Naive B cell (primary cell): Measurements from ENCODE around the gene PTPRD. TPM values are rescaled to one million over a fixed set of nuclear protein-coding genes. Genes with fewer than 3 reads are reported as not detected.
"Not testable (repeated sequence)": the region's sequence is repeated elsewhere in the genome, so short reads cannot be mapped to it uniquely, and the experiment has no call there.

Experiments used
- ATAC-seq, 2 donors: fragments of 150-1000 bp; cut with Tn5 transposase; 2 replicates each; pipeline ENCODE4 v1.10.0; 2021; ENCODE audit warnings: low read depth in 2 of 2, mild to moderate bottlenecking in 2 of 2, moderate library complexity in 2 of 2
- DNase-seq: peaks from one replicate; pipeline ENCODE4 v3.0.0; 2022
- H3K27ac Mint-ChIP-seq, 6 donors: one replicate each; pipeline ENCODE4 v1.8.0; 2020 to 2022; ENCODE audit warnings: mild to moderate bottlenecking in 6 of 6, mixed read lengths in 6 of 6, moderate library complexity in 5 of 6, inconsistent platforms in 2 of 6
- H3K27me3 Mint-ChIP-seq, 3 donors: one replicate each; pipeline ENCODE4 v1.8.0; 2021 to 2022; ENCODE audit warnings: mixed read lengths in 3 of 3, mild to moderate bottlenecking in 1 of 3
- H3K36me3 Mint-ChIP-seq, 2 donors: one replicate each; pipeline ENCODE4 v1.8.0; 2020 to 2022; ENCODE audit warnings: mixed read lengths in 2 of 2, inconsistent platforms in 1 of 2, mild to moderate bottlenecking in 1 of 2
- H3K4me1 Mint-ChIP-seq, 3 donors: one replicate each; pipeline ENCODE4 v1.8.0; 2020 to 2022; ENCODE audit warnings: mixed read lengths in 3 of 3, inconsistent platforms in 1 of 3, mild to moderate bottlenecking in 1 of 3, moderate library complexity in 1 of 3
- H3K4me3 Mint-ChIP-seq, 8 donors: one replicate each; pipeline ENCODE4 v1.8.0; 2020 to 2022; ENCODE audit warnings: mild to moderate bottlenecking in 8 of 8, mixed read lengths in 8 of 8, moderate library complexity in 8 of 8, inconsistent platforms in 2 of 8
- H3K9me3 Mint-ChIP-seq, 7 donors: one replicate each; pipeline ENCODE4 v1.8.0; 2020 to 2022; ENCODE audit warnings: mixed read lengths in 7 of 7, mild to moderate bottlenecking in 5 of 7, inconsistent platforms in 2 of 7, moderate library complexity in 1 of 7
- polyA plus RNA-seq, 6 donors: library from polyadenylated mRNA; unstranded; fragments of 300-500 nt; fragmentation: Illumina TruSeq; gene quantifications; one replicate each; pipeline ENCODE4 v1.2.3, GENCODE V29; 2021; ENCODE audit warnings: low read depth in 6 of 6

Gene PTPRD
- polyA plus RNA-seq, 6 donors from 2014 or later, result not detected

DNA sequence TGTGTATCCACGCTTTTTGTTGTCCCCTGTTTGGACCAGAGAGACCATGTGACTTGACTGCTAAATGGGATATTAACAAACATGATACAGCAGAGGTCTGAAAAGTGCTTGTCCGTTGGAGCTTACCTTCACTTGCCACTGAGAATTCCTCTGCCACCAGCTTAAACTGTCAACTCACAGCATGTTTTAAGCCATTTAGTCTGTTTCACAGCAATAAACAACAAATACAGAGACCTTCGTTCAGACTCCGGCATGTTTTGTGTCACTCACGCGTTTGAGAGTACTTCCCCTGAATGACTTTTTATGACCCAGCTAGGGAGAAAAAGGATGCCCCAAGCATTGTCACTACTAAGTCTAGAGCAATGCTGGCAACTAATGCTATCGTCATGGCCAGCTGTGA, 173.8 kb downstream of the PTPRD start:
- ATAC-seq (no peak), DNase-seq (no peak)
- Mint-ChIP-seq H3K27ac (no peak overlapping the region), H3K4me1 (no peaks in the 10 kb centered on the region), H3K9me3 (no peaks in the 10 kb centered on the region), H3K36me3 (no peaks in the 10 kb centered on the region), H3K27me3 (no peaks in the 10 kb centered on the region), H3K4me3 (no peak overlapping the region)

GRCh38 chr9:10436756-10437155, 176.0 kb downstream of the PTPRD start:
- no peaks in the 10 kb centered on the region for H3K36me3 Mint-ChIP-seq
- H3K4me1 Mint-ChIP-seq, result no peaks in the 10 kb centered on the region
- H3K4me3 Mint-ChIP-seq, result no peak overlapping the region
- ATAC-seq (no peak), DNase-seq (no peak)
- H3K27ac Mint-ChIP-seq, result no peak overlapping the region
- no peaks in the 10 kb centered on the region for H3K27me3 Mint-ChIP-seq
- peaks cover 0 to 7% (median 3%) of the 10 kb centered on the region in 7 donors for H3K9me3 Mint-ChIP-seq

DNA sequence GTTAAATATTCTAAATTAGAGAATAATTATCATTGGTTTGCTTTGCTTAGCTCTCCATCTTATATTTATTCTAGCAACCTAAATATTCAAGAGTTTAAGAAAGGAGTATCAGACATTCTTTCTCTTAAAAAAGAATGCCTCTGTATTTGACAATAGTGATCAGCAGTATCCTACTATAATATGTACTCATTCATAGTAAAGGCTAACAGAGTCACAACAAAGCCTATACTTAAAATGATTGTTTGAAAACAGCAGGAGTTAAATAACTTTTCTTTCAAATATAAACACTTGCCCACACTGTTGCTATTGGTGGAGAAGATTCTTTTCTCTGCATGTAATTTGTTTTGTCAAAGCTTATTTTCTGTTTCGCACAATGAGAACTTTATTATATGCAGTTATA, 178.4 kb downstream of the PTPRD start:
- Mint-ChIP-seq H3K4me1 (no peaks in the 10 kb centered on the region), H3K27me3 (no peaks in the 10 kb centered on the region), H3K36me3 (no peaks in the 10 kb centered on the region), H3K4me3 (no peak overlapping the region), H3K27ac (no peak overlapping the region), H3K9me3 (peaks cover 0 to 7% (median 3%) of the 10 kb centered on the region in 7 donors)
- DNase-seq, result no peak
- no peak for ATAC-seq

DNA sequence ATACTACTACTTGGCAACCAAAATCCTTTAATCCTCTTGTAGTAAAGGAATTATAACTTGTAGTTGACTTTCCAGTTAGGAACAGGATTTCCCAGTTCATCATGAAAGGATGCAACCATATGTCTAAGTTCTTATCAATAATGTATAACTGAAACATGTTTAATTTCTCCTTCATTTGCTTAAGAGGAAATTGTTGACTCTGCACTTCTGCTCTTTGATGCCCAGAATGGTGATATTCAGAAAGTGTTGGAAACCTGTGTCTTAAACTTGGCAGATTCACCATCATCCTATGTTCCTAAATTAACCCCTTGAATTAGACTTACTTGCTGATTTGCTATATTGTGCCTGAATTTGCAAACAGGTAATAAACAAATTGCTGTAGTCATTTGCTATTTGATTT, 201.5 kb downstream of the PTPRD start:
- H3K4me3 Mint-ChIP-seq, result no peak overlapping the region

DNA sequence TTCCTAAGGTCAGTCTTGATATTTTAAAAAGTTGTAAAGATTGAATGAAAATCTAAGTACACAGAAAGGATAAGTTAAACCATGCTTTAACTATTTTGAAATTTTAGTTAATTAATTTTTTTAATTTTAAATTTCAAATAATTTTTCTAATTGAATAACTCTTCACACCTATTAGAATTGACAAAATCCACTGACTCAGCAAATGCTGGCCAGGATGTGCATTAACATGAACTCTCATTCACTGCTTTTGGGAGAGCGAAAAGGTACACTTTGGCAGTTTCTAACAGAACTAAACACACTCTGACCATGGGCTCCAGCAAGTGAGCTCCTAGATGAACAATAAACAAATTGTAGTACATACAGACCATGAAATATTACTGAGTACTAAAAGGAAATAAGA, 209.5 kb downstream of the PTPRD start:
- no peak overlapping the region for H3K27ac Mint-ChIP-seq
- no peaks in the 10 kb centered on the region for H3K9me3 Mint-ChIP-seq
- DNase-seq (no peak), ATAC-seq (no peak)
- no peaks in the 10 kb centered on the region for H3K4me1 Mint-ChIP-seq
- no peak overlapping the region for H3K4me3 Mint-ChIP-seq
- no peaks in the 10 kb centered on the region for H3K27me3 Mint-ChIP-seq
- no peaks in the 10 kb centered on the region for H3K36me3 Mint-ChIP-seq

More for the DNA sequence above, 201.5 kb downstream of the PTPRD start:
- no peaks in the 10 kb centered on the region for H3K27me3 Mint-ChIP-seq
- no peaks in the 10 kb centered on the region for H3K36me3 Mint-ChIP-seq
- ATAC-seq, result no peak
- H3K9me3 Mint-ChIP-seq, result peaks cover 0 to 9% (median 0%) of the 10 kb centered on the region in 7 donors
- no peak overlapping the region for H3K27ac Mint-ChIP-seq
- H3K4me1 Mint-ChIP-seq, result no peaks in the 10 kb centered on the region
- DNase-seq, result no peak

- DNase-seq (no peak), ATAC-seq (no peak)
- Mint-ChIP-seq H3K4me1 (no peaks in the 10 kb centered on the region), H3K36me3 (no peaks in the 10 kb centered on the region), H3K27me3 (no peaks in the 10 kb centered on the region), H3K27ac (no peak overlapping the region), H3K4me3 (no peak overlapping the region), H3K9me3 (no peaks in the 10 kb centered on the region)
Observed at GRCh38 chr9:10396615-10397014, 216.2 kb downstream of the PTPRD start.

GRCh38 chr9:10387282-10387681, 225.5 kb downstream of the PTPRD start:
- H3K9me3 Mint-ChIP-seq, result no peaks in the 10 kb centered on the region
- no peak overlapping the region for H3K4me3 Mint-ChIP-seq
- no peak for DNase-seq
- H3K4me1 Mint-ChIP-seq, result no peaks in the 10 kb centered on the region
- no peak for ATAC-seq
- H3K36me3 Mint-ChIP-seq, result no peaks in the 10 kb centered on the region
- no peaks in the 10 kb centered on the region for H3K27me3 Mint-ChIP-seq
- no peak overlapping the region for H3K27ac Mint-ChIP-seq

GRCh38 chr9:10371824-10372223, 241.0 kb downstream of the PTPRD start:
- no peak overlapping the region for H3K4me3 Mint-ChIP-seq
- no peaks in the 10 kb centered on the region for H3K9me3 Mint-ChIP-seq

GRCh38 chr9:10366171-10366779, 246.5 kb downstream of the PTPRD start:
- no peak for DNase-seq
- H3K27ac Mint-ChIP-seq, result no peak overlapping the region
- H3K27me3 Mint-ChIP-seq, result no peaks in the 10 kb centered on the region
- no peaks in the 10 kb centered on the region for H3K4me1 Mint-ChIP-seq
- H3K9me3 Mint-ChIP-seq, result no peaks in the 10 kb centered on the region
- H3K36me3 Mint-ChIP-seq, result no peaks in the 10 kb centered on the region
- no peak for ATAC-seq
- H3K4me3 Mint-ChIP-seq, result no peak overlapping the region

More at GRCh38 chr9:10371824-10372223, 241.0 kb downstream of the PTPRD start:
- ATAC-seq (no peak), DNase-seq (no peak)
- H3K4me1 Mint-ChIP-seq, result no peaks in the 10 kb centered on the region
- H3K27ac Mint-ChIP-seq, result peak overlapping the region in 1 of 6 donors; percentile 22
- no peaks in the 10 kb centered on the region for H3K27me3 Mint-ChIP-seq
- H3K36me3 Mint-ChIP-seq, result no peaks in the 10 kb centered on the region

DNA sequence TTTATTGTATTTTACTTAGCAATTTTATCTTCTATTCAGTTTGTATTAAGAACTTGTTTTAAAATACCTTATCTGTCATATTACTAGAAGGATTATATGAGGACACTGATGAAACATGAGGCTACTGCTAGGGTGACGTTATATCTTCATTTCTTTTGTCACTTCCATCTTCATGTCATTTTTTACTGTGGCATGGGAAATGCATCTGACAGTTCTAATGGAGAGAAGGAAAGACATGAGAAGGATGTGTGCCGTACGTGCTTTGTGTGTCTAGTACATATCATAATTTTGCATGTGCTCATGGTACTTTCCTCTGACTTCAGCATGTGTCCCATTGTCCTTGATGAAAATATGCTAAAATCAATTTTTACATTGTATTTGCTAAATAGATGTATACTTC, 258.2 kb downstream of the PTPRD start:
- H3K4me1 Mint-ChIP-seq, result no peaks in the 10 kb centered on the region
- H3K36me3 Mint-ChIP-seq, result no peaks in the 10 kb centered on the region
- DNase-seq (no peak), ATAC-seq (no peak)
- H3K27ac Mint-ChIP-seq, result no peak overlapping the region
- H3K9me3 Mint-ChIP-seq, result no peaks in the 10 kb centered on the region
- no peak overlapping the region for H3K4me3 Mint-ChIP-seq
- no peaks in the 10 kb centered on the region for H3K27me3 Mint-ChIP-seq

DNA sequence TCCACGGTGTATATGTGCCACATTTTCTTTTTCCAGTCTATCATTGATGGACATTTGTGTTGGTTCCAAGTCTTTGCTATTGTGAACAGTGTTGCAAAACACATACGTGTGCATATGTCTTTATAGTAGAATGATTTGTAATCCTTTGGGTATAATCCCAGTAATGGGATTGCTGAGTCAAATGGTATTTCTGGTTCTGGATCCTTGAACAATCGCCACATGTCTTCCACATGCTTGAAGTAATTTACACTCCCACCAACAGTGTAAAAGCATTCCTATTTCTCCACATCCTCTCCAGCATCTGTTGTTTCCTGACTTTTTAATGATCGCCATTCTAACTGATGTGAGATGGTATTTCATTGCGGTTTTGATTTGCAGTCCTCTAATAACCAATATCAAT, 267.2 kb downstream of the PTPRD start:
- H3K27me3 Mint-ChIP-seq, H3K4me3 Mint-ChIP-seq, H3K36me3 Mint-ChIP-seq, H3K27ac Mint-ChIP-seq, DNase-seq, H3K4me1 Mint-ChIP-seq, ATAC-seq, H3K9me3 Mint-ChIP-seq: not testable (repeated sequence)

GRCh38 chr9:10341057-10341456, 271.7 kb downstream of the PTPRD start:
- Mint-ChIP-seq H3K27me3 (no peaks in the 10 kb centered on the region), H3K4me1 (no peaks in the 10 kb centered on the region), H3K36me3 (no peaks in the 10 kb centered on the region), H3K4me3 (no peak overlapping the region), H3K9me3 (peaks cover 0 to 3% (median 0%) of the 10 kb centered on the region in 7 donors), H3K27ac (no peak overlapping the region)
- ATAC-seq (no peak), DNase-seq (no peak)

GRCh38 chr9:10339152-10339551, 273.6 kb downstream of the PTPRD start:
- DNase-seq (no peak), ATAC-seq (no peak)
- no peaks in the 10 kb centered on the region for H3K36me3 Mint-ChIP-seq
- no peaks in the 10 kb centered on the region for H3K4me1 Mint-ChIP-seq
- H3K9me3 Mint-ChIP-seq, result peaks cover 0 to 2% (median 0%) of the 10 kb centered on the region in 7 donors
- peaks cover 0 to 5% (median 0%) of the 10 kb centered on the region in 3 donors for H3K27me3 Mint-ChIP-seq
- H3K27ac Mint-ChIP-seq, result no peak overlapping the region
- no peak overlapping the region for H3K4me3 Mint-ChIP-seq

- DNase-seq (no peak), ATAC-seq (no peak)
- no peaks in the 10 kb centered on the region for H3K4me1 Mint-ChIP-seq
- no peak overlapping the region for H3K4me3 Mint-ChIP-seq
- no peaks in the 10 kb centered on the region for H3K36me3 Mint-ChIP-seq
- H3K27ac Mint-ChIP-seq, result no peak overlapping the region
- H3K9me3 Mint-ChIP-seq, result no peaks in the 10 kb centered on the region
- peaks cover 0 to 5% (median 0%) of the 10 kb centered on the region in 3 donors for H3K27me3 Mint-ChIP-seq
Observed at GRCh38 chr9:10331157-10331556, 281.6 kb downstream of the PTPRD start.

GRCh38 chr9:10282084-10282483, 330.7 kb downstream of the PTPRD start:
- H3K36me3 Mint-ChIP-seq, result no peaks in the 10 kb centered on the region
- H3K27me3 Mint-ChIP-seq, result no peaks in the 10 kb centered on the region
- H3K4me1 Mint-ChIP-seq, result no peaks in the 10 kb centered on the region
- no peak overlapping the region for H3K4me3 Mint-ChIP-seq
- DNase-seq (no peak), ATAC-seq (no peak)
- H3K27ac Mint-ChIP-seq, result no peak overlapping the region
- no peaks in the 10 kb centered on the region for H3K9me3 Mint-ChIP-seq
